ENCODE measurements around the gene PDE6A.
"Not testable (repeated sequence)": the region's sequence is repeated elsewhere in the genome, so short reads cannot be mapped to it uniquely, and the experiment has no call there.

The PDE6A gene

GRCh38 chr5:149865746-149866145 lies 78.8 kb downstream of the PDE6A start:
- H3K4me3 ChIP-seq (ENCODE audit: low read length) = no peak overlapping the region
- no peak for TF ChIP-seq CTCF (IDR thresholded peaks at IDR 0.05; ENCODE audit: insufficient read depth, low read depth, low read length, missing control alignments)
- peak; percentile 64 for DNase-seq (ENCODE audit: low read depth)

- no peak for TF ChIP-seq CTCF (IDR thresholded peaks at IDR 0.05; ENCODE audit: insufficient read depth, low read depth, low read length, missing control alignments)
- no peak overlapping the region for H3K4me3 ChIP-seq (ENCODE audit: low read length)
- DNase-seq (ENCODE audit: low read depth) = no peak
Measured at GRCh38 chr5:149863830-149864229, 80.8 kb downstream of the PDE6A start.

- no peak for TF ChIP-seq CTCF (IDR thresholded peaks at IDR 0.05; ENCODE audit: insufficient read depth, low read depth, low read length, missing control alignments)
- no peak for DNase-seq (ENCODE audit: low read depth)
- H3K4me3 ChIP-seq (ENCODE audit: low read length) = no peak overlapping the region
Measured at GRCh38 chr5:149863176-149863575, 81.4 kb downstream of the PDE6A start.

GRCh38 chr5:149860801-149861322 lies 83.7 kb downstream of the PDE6A start:
- DNase-seq (ENCODE audit: low read depth) = peak; percentile 85
- H3K4me3 ChIP-seq (ENCODE audit: low read length) = no peak overlapping the region
- TF ChIP-seq CTCF (IDR thresholded peaks at IDR 0.05; ENCODE audit: insufficient read depth, low read depth, low read length, missing control alignments) = no peak

- no peak overlapping the region for H3K4me3 ChIP-seq (ENCODE audit: low read length)
- no peak for TF ChIP-seq CTCF (IDR thresholded peaks at IDR 0.05; ENCODE audit: insufficient read depth, low read depth, low read length, missing control alignments)
- no peak for DNase-seq (ENCODE audit: low read depth)
Measured at GRCh38 chr5:149859746-149860145, 84.8 kb downstream of the PDE6A start.

- not testable (repeated sequence) for DNase-seq (ENCODE audit: low read depth); H3K4me3 ChIP-seq (ENCODE audit: low read length)
Measured at GRCh38 chr5:149858481-149858880, 86.1 kb downstream of the PDE6A start.

- peak; percentile 67 for DNase-seq (ENCODE audit: low read depth)
- no peak overlapping the region for H3K4me3 ChIP-seq (ENCODE audit: low read length)
- no peak for TF ChIP-seq CTCF (IDR thresholded peaks at IDR 0.05; ENCODE audit: insufficient read depth, low read depth, low read length, missing control alignments)
Measured at GRCh38 chr5:149857499-149857898, 87.1 kb downstream of the PDE6A start.
